Bone marrow (tissue), 2 donors: ENCODE measurements around the gene TTLL1.
"Not testable (repeated sequence)": the region's sequence is repeated elsewhere in the genome, so short reads cannot be mapped to it uniquely, and the experiment has no call there.

Source experiments
- DNase-seq, 2 donors: peaks; one replicate each; lab custom pipeline; 2025; lab: John Stamatoyannopoulos, UW

TTLL1 gene

DNA sequence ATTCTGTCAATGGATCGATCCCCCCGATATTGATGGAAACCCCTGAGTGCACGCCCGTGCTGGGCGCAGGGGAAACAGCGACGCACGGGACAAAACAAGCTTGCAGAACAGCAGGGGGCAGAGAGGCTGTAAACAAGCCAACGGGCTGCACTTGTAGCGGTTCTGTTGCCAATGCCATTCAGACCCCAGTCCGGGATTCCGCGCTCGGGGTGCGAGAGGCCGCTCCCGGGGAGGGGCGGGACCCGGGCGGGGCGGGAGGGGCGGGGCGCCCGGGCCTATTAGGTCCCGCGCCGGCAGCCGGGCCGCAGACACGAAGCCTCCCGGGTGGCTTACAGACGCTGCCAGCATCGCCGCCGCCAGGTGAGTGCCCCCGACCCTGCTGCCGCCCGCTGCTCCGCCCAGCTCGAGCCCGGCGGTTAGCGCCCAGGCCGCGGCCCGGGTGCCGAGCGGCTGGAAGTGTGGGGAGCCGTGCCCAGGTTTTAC is 21.3 kb upstream of the TTLL1 start, which contains the start of gene BIK:
TSS of gene BIK (plus strand) at position 307 of the 483 bp plus-strand sequence. CDS start 13,273 bp downstream, outside the sequence.
- no peak for DNase-seq

DNA sequence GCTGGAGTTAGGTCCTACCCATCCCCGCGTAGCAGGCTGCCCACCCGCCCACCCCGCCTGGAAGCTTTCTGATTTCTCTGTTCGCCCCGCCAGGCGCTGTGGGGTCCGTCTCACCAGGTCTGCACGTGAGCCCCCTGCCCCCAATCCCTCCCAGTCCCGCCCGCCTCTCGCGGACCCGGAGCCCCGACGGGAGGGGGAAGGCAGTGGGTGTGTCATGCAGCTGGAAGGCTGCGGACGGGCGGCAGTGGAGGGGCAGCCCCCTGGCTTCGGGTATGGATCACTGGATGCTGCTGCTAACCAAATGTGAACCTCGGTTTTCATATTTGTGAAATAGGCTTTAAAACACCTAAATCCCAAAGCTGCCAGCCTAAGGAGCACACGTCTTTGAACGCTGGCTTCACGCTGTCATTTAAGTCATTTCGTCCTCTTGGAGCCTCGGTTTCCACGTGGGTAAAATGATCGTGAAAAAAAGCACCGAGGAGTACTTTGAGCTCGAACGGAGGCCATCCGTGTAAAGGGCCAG is 20.8 kb upstream of the TTLL1 start:
- no peak for DNase-seq

DNA sequence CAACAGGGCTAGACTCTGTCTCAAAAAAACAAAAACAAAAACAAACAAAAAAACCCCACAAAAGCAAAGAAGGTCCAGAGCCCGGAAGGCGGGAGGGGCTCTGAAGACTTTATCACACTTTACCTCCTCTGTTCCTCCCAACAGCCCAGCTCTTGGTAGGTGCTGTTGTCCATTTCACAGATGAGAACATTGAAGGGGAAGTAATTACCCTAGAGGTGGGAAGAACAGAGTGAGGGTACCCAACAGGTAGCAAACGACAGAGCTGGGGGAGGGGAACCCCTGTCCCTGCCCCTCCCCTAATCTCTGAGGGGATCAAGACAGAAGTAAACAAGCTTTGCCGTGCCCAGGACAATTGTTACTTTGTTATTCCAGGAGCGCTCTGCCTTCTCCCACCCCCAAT is 20.3 kb upstream of the TTLL1 start:
- DNase-seq = no peak

DNA sequence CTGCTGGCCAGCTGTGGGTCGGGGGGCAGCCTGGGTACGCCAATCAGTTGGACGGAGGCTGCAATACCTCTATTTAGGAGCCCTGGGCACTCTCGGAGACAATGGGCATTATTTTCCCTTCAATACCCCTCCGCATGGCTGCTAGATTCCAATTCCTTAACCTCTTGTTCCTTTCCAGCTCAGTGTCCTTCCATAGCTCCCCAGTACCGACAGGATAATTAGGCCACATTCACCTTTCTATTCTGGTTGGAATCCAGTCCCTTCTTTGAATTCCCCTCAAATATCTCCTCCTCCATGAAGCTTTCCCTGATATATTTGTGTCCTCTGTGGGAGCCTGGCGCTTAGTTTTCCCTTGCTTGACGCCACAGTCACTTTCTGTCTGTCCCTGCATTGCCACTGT is 17.1 kb upstream of the TTLL1 start:
- no peak for DNase-seq

DNA sequence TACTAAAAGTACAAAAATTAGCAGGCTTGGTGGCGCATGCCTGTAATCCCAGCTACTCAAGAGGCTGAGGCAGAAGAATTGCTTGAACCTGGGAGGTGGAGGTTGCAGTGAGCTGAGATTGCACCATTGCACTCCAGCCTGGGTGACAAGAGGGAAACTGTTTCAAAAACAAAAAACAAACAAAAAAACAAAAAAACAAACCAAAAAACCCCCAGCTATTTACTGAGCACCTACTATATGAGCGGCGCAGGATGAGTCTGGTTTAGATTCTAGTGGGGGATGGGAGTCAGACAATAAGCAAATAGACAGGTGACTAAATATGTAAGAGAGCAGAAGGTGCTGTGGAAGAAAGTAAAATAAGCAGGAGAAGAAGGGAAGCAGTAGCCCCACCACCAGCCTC is 15.8 kb upstream of the TTLL1 start:
- not testable (repeated sequence) for DNase-seq

DNA sequence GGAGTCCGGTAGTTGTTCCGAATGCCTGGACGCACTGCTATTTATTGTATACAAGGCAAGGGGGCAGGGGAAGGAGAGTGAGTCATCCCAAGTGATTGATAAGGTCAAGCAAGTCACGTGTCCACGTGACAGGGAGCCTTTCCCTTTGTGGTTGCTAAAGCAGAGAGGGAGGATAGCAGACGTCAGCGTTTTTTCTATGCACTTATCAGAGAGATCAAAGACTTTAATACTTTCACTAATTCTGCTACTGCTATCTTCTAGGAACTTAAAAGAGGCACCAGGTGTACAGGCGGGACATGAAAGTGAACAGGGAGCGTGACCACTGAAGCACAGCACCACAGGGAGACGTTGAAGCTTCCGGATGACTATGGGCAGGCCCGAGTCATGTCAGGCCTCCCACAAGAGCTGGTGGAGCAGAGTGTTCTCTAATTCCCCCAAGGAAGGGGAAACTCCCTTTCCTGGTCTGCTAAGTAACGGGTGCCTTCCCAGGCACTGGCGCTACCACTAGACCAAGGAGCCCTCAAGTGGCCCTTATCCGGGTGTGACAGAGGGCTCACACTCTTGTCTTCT is 14.9 kb upstream of the TTLL1 start:
- DNase-seq = not testable (repeated sequence)

DNA sequence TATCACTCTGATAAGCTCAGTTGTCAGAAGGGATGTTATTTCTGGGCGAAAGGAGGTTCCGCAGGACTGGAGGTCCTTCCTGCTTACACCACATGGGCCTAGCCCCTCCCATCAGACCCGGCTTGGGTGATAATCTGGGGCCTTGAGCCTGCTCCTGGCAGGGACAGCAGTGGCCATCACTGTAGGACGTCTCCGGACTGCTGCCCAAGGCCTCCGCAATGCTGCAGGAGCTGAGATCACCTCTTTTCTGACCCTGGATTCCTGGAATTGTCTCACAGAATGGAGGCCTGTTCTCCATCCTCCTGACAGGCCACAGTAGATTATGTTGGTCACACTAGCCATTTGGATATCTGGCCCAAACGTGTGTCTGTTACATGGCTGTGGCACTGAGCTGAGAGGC is 12.1 kb upstream of the TTLL1 start:
- DNase-seq = no peak

DNA sequence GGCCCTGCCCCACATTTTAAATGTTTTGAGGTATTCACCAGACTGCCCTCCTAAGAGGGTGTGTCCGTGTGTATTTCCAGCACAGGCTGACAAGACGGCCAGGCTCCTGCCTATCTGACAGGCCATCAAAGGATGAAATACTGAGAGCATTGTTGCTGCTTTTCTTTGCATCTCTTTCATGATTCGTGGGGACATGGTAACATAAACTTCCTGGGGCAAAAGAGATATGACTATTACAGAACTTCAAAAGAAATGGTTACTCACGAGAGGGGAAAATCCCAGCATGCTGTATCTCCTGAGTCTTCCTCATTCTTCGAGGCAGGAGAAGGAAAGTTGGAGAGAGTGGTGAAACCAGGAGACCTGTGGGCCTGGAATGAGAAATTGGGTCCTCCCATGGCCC is 11.0 kb upstream of the TTLL1 start:
- no peak for DNase-seq

DNA sequence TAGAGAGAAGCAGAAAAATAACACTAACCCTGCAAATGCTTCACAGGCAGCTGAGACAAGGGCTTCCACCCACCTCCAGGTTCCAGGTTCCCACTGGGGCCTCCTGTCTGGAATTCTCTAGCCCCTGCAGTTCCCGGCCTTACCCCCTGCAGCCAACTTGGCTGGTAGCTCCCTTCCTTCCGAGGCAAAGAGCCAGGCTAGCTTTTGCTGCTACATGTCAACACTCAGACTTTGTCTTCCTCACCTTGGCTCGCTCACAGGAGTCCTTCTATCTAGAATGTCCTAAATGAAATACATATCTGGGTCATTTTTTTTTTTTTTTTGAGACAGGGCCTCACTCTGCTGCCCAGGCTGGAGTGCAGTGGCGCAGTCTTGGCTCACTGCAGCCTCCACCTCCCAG is 9.9 kb upstream of the TTLL1 start:
- no peak for DNase-seq

DNA sequence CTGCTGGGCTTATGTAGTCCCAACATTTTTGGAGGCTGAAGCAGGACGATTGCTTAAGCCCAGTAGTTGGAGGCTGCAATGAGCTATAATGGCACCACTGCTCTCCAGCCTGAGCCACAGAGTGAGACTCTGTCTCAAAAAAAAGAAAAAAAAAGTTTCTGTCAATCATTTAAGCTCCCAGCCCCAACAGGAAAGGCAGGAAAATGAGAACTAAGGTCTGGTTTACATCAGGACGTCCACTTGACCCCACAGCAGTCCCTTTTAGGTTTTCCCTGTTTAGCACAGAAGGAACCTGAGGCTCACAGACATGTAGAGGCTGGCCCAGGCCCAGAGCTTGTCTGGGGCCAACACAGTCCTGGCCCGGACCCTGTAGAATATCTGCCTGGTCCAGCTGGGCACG is 9.2 kb upstream of the TTLL1 start:
- no peak for DNase-seq

DNA sequence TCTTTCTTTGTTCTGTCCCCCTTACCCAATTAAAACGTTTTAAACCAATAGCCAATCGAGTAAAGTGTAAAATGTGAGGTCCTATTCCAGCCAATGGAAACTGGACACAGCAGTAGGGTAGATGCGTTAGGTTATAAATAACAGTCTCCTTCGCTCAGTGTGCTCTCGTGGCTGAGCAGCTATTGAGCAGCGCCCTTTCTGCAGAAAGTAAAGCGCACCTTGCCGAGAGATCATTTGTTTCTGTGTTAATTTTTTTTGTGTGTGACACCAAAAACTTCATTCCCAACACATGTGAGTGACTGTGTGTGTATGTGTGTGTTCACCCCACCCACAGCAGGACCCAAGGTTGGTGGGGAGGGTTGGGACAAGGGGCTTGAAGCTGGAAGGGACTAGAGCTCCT is 7.2 kb upstream of the TTLL1 start:
- no peak for DNase-seq

DNA sequence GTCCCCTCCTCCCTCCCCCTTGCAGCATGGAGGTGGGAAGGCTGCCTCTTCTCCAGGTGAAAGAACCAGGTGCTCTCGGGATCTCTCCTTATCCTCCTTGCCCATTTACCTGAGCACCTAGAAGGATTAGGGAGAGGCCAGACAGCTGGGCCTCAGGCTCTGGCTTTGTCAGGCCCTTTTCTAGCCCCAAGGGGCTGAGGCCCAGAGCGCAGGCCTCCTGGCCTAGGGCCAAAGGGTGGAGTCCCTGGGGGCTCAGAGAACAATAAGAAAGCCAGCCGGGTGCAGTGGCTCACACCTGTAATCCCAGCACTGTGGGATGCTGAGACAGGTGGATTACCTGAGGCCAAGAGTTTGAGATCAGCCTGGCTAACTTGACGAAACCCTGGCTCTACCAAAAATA is 5.4 kb upstream of the TTLL1 start:
- no peak for DNase-seq

DNA sequence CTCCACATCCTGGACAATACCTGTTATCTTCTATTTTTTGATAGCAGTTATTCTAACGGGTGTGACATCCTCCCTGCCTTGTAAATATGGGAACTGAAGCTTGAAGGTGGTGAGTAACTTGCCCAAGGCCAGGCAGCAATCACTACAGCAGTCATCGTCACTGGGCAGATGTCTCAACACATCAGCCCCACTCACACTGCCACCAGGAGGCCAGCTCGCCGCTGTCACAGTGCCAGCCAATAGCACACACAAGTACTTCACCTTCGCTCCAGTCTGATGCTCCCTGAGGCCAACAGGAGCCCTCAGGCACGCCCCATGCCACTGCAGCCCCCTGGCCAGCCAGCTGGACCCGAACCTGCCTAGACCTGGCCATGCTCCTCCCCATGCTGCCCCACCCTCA is 4.9 kb upstream of the TTLL1 start:
- DNase-seq = peak in 1 of 2 donors; percentile 35

DNA sequence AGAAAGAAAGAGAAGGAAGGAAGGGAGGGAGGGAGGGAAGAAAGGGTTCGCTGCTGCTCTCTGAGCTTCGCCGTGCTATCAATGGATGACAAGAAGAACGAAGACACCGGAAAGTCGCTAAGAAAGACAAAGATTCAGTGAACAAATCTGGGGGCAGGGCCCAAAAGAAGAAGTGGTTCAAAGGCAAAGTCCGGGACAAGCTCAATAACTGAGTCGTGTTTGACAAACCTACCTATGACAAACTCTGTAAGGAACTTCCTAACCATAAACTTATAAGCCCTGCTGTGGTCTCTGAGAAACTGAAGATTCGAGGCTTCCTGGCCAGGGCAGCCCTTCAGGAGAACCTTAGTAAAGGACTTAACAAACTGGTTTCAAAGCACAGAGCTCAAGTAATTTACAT is 2.9 kb upstream of the TTLL1 start:
- DNase-seq = peak in 1 of 2 donors; percentile 23

DNA sequence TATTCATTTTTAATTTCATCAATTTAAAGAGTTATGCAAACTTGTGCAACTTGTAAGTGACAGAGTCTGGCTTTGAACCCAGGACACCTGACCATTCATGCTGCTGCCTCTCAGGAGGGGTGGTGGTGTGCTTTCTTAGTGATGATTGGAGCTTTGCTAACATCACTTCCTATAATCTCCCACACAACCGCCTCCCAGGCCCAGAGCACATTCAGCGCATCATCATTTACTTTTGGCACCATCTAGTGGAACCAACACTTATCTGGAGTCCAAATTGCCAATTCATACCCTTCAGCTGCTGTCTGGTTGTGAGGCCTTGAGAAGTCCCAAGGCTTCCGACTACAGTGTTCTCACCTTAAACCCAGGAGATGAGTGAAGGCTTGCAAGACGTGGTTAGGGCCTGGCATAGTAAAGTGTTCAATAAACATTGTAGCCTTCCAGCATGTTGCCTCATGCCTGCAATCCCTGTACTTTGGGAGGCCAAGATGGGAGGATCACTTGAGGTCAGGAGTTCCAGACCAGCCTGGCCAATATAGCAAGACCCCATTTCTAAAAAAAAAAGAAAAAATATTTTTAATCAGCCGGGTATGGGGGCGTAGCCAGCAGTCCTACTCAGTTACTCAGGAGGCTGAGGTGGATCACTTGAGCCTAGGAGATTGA is 1.1 kb upstream of the TTLL1 start:
- peak in 1 of 2 donors; percentile 78 for DNase-seq

DNA sequence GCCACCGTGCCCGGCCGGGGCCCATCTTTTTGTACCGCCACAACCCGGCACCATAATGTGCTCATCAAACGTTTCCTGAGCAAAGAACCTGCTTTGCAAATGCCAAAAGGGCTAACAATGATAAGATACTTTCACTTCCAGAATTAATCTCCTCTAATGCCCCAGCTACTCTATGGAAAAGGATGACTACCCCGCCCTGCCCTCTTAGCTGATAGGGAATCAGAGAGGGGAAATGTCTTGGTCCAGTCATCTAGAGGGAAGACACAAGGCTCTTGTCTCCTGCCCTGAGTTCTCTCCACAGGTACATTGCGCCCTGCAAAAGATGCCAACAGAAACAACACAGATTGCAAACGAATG is 586 bp downstream of the TTLL1 start:
- DNase-seq = no peak

DNA sequence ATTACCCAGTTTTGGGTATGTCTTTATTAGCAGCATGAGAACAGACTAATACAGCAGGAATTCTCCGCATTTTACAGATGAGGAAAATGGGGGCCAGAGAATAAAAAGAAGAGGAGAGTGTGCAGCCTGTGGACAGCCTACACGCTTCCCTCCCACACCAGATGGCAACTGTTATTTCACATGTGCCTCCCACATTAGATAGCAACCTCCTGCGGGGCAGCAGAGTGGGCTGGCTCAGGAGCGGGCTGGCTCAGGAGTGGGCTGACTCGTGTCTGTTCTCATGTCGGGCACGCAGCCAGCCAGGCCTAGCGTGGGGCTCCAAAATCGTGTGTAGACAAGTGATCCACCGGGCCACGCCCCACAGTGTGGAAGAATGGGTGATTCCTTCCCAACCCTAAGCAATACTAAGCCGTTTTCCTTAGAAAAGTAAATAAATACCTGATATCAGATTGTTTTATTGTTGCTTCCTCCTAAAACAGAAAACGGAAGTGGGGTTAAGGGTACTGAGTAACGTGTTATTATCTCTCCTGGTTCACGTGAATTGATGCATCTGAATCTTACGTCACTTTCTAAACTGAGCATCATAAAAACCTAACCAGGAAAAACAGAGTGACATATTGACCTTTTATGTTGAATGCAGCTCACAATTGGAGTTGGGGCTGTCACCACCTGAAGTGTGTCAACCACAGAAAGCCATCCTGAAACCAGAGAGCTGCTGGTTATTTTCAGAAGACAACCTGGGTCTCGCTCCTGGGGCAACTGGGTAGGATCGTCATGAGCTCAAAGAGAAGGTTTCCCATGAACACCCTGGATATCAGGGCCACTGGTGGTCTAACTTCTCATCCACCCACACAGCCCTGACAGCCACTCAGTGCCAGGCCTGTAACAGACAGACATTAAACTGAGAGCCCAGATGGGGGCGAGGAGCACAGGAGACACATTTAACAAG is 3.3 kb downstream of the TTLL1 start:
- no peak for DNase-seq

DNA sequence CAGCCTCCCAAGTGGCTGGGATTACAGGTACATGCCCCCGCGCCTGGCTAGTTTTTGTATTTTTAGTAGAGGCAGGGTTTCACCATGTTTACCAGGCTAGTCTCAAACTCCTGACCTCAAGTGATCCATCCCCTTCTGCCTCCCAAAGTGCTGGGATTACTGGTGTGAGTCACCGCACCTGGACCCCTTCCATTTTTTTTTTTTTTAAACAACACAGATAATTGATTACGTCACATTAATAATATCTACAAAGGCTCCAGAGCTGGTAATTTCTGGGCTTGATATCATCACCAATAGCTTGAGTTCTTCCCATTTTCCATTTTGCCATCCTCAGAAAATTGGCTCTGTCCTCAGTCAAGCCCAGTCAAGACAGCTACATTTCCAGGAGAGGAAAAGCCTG is 7.2 kb downstream of the TTLL1 start:
- DNase-seq = no peak

DNA sequence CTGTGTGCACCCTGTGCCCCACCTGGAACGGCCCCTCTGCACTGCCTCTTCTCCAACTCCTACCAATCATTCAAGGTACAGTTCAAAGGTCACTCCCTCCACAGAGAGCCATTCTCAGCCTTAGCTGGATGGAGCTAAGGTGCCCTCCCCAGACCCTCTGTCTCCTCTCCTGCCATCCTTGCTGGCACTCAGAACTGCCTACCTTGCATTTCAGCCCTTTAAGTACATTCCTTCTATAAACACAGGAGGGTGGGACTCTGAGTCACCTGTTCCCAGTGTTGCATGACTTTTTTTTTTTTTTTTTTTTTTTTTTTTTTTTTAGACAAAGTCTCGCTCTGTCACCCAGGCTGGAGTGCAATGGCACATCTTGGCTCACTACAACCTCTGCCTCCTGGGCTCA is 8.6 kb downstream of the TTLL1 start:
- no peak for DNase-seq

DNA sequence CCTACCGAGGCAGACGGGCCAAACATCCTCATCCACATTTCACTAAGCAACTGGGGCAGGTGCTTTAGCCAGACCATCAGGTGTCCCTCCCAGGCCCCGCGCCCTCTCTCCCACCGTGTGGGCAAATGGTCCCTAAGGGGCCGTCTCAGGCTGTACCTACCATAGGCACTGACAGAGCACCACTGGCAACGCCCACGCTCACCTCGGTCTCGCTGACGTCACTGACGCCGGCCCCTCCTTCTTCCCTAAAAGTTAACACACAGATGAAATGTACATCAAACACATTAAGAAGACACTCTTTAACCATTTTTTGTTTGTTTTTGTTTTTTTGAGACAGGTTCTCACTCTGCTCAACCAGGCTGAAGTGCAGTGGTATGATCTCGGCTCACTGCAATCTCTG is 9.4 kb downstream of the TTLL1 start:
- DNase-seq = no peak

DNA sequence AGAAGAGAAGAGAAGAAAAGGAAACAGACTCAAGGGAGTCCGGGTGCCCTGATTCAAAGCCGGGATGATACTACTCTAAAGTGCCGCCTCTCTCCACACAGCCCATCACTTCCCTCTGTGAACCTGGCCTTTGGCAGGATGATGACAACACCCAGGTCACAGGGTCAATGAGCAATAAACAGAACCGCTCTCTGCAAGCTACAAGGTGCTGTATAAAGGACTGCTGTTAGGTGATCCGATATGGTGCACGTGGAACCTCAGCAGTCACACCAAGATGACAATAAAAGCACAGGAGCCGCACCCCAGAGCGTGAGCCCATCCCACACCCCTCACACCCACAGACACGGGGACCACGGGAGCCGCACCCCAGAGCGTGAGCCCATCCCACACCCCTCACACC is 10.7 kb downstream of the TTLL1 start:
- no peak for DNase-seq

DNA sequence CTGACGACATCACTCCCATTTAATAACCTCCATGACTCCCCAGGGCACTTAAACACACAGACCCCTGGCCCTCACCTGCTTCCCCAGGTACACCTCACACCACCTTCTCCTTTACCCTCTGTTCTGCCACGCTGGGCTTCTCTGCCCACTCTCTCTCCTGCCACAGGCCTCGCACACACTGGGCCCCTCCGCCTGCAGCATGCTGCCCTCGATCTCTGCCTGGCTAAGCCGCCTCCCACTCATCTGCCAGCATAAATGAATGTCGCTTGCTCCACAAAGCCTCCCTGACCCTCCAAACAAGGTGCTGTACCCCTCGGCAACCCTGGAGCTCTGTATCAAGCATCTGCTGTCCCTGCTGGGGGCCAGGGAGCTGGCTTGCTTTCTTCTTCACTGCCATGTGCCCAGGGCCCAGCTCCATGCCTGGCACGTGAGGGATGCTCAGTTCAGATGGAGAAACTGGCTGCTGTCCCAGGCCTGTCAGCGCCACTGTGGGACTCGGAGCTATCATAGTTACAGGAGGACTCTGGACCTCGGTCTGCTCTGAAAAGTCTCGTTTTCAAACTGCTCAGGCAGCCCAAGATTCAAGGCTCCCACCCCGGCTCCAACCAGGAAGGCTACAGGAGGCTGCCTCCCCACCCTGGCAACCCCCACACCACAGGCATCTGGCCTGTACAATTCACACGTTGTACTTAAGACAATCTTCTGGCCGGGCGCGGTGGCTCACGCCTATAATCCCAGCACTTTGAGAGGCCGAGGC is 11.9 kb downstream of the TTLL1 start:
- DNase-seq = no peak
